Measurements from ENCODE around the gene DSG1.

Gene DSG1

GRCh38 chr18:31354990-31355389 is 37.0 kb downstream of the DSG1 start:
- DNase-seq, result no peak

GRCh38 chr18:31356025-31356424 is 38.1 kb downstream of the DSG1 start:
- no peak for DNase-seq

DNA sequence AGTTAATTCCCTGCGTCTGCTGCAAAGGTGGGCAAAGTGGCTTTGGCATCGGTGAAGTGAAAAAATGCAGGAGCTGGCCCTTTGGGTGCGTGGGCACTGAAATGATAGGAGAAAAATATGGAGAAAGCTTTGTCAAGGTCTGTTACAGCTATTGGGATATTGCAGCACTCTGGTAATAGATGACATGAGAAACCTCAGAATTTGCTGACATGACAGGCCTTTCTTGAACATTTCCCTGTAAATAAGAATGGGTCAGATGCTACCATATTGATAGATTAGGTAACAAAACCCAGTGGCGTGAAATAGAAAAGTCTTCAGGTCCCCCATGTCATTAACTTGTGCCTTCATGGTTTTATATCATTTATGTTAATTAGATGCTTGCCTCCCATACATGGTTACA is 46.2 kb downstream of the DSG1 start:
- DNase-seq, result no peak

GRCh38 chr18:31369478-31369877 is 51.5 kb downstream of the DSG1 start:
- no peak for DNase-seq

DNA sequence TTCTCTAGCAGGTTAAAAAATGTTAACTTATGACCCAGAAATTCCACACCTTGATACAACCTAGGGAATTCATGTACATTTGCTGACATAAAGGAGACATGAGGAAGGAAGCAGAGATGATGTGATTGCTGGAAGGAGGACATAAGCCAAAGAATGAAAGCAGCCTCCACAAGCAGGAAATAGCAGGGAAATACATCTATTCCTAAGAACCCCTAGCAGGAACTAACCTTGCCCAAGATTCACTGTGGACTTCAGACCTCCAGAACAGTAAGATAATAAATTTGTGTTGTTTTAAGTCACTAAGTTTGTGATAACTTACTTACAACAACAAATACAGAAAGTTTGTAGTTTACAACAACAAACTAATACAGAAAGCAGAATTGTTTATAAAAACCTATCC is 54.0 kb downstream of the DSG1 start:
- no peak for DNase-seq

GRCh38 chr18:31373641-31374040 is 55.7 kb downstream of the DSG1 start:
- no peak for DNase-seq

GRCh38 chr18:31376477-31376876 is 58.5 kb downstream of the DSG1 start, which contains the start of gene DSG4:
Gene DSG4 (plus strand): TSS chr18:31376777. CDS start chr18:31376912, 135 bp downstream.
- no peak for DNase-seq

DNA sequence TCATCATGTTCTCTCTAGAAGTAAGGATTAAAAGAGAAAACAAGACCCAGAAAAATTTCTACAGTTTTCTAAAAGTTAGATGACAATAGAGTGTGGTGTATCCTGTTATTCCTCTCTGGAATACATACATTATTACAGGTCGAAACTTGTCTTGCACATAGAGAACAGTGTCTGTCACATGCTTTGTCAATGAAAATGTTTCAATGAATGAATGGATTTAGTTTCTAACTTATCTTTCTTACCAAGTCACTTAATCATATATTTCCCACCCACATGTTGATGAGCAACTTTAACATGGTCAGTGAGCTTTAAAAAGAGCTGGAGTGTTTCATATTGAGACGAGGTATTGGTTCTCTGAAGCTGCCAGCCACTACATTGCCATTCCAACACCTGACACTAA is 63.0 kb downstream of the DSG1 start:
- no peak for DNase-seq

DNA sequence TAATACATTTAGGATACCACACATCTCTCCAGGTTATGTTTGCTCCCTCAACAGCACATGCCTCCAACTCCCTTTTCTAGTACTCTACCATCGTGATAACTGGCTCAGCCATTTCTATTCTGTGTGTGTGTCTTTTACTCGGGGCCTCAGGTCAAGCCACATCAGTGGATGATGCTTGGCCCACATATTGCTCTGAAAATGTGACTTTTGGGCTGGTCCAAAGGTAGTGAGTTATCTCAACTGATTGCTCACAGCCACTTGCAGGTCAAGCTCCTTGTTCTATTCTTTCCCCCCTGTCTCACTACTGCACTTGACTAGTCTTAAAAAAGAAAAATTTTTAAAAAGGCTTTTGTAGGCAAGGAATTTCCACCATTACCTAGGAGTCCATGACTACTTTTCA is 64.1 kb downstream of the DSG1 start:
- DNase-seq, result no peak

DNA sequence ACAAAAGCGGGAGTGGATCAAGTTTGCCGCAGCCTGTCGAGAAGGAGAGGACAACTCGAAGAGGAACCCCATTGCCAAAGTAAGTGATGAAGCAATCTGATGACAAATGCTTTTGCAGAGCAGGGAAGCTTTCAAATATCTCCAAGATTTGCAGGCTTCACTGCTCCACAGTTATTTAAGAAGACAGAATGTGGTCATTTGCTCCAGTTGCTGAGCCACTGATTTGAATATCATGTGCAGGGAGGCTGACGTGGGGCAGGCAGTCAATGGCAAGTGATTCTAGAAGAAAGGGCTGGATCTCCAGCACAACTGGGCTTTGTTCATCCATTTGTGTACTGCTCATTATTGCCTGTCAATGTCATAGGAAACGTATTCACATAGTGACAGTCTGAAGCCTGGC is 68.8 kb downstream of the DSG1 start:
- DNase-seq, result no peak

DNA sequence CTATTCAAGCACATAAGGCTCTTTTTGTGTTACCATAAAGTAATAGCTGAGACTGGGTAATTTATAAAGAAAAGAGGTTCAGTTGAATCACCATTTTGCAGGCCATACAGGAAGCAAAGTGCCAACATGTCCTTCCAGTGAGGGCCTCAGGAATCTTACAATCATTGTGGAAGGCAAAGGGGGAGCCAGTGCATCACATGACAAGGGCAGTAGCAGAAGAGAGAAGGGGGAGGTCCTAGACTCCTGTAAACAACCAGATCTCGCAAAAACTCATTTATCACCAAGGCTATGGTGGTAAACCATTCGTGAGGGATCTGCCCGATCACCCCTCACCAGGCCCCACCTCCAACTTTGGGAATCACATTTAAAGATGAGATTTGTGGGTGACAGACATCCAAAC is 75.3 kb downstream of the DSG1 start:
- no peak for DNase-seq

DNA sequence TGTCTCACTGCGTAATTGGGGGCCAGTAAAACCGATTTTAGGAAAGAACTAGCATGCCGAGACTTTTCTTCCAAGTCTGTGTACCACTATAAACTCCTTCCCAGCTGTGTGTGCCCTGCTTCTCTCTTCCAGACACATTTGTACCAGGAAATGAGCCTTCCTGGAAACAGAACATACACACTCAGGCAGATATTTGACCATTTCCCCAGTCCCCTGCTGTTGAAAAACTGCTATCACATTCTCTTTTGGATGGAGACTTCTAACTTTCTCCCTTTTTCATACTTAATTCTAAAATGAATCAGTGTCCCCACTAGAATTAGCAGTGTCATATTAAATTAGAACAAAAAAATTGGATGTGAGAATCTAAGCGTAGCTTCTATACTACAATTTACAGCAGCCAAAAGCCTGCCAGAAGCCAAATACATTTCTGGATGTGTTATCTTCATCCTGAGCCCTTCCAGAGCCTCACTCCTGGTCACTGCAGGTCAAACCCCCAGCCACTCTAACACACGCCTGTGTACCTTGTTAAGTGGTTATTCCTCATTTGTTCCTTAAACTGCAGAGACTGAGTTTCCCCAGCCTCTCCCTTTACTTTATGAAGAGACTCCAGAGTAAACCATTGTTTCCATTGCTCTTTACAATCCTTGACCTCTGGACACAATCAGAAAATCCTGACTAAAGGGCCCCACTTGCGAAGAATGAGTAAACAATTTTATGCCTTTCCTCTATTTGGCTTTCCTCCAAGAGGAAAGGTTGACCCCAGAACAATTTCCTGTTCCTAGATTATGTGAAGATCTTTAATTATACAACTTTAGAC is 79.0 kb downstream of the DSG1 start:
- no peak for DNase-seq

GRCh38 chr18:31398191-31398590 is 80.2 kb downstream of the DSG1 start:
- no peak for DNase-seq

DNA sequence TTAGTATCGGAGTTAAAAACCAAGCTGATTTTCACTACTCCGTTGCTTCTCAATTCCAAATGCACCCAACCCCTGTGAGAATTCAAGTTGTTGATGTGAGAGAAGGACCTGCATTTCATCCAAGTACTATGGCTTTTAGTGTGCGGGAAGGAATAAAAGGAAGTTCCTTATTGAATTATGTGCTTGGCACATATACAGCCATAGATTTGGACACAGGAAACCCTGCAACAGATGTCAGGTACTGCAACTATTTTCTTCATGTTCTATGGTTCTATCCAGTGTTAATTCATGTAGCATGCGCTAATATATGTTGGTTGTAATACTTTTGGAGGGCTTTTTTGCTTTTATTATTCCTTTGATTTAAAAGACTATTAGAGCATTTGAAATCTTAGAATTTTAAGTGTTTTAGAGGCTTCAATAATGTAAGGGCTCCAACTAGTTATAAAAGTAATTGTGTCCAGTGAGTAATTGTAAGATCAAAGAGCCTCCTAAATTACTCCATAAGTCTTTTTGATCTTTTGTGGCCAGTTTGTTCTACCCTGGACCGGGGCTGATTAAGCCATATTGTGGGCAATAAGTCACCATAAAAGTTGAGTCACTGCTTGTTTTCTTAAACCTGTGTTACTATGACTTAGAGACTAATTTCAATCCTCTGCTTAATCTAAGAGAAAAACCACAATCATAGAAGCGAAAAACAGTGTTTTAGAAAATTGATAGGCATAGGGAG is 81.5 kb downstream of the DSG1 start:
- no peak for DNase-seq

DNA sequence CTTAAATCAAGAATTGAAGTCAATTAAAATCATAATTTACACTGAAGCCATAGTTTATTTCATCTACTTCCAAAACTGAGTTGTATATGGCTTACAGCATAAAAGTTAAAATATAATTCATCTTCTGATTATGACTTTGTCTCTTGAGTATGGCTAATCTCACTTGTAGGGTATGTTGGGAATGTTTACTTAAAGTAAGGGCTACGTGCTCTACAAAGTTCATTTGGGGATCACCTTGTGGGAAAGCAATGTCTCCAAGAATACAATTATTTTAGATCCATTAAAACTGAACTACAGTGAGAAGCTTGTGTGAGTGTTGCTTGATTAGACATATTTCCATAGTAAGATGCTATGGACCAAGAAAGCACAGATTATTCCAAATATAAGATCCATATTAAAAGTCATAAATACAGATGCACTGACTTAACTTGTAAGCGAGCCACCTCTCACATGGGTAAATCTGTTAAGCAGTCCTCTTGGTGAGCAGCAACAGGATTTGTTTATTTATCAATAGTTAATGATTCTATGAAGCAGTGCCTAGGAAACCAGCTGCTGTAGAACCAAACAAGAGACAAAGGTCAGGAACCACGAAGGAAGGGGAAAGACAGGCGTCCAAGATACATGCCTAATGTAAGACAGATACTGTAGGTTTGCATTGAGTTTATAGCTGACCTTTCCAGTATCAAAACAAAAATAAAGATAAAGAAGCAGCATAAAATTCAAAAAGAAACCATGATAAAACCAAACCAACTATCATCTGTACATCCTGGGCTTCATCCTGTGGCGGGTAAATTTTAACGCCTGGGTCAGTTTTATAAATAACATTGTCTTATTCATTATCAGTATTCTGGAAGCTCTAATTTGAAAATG is 83.4 kb downstream of the DSG1 start:
- DNase-seq, result no peak

GRCh38 chr18:31402026-31402373 is 84.0 kb downstream of the DSG1 start:
- no peak for DNase-seq

GRCh38 chr18:31403409-31403808 is 85.4 kb downstream of the DSG1 start:
- no peak for DNase-seq
